HG02938 (cell line): ENCODE measurements around the gene HYAL3.
"Not testable (repeated sequence)": the region's sequence is repeated elsewhere in the genome, so short reads cannot be mapped to it uniquely, and the experiment has no call there.

Experiments
- ATAC-seq: cut with Tn5 transposase; IDR thresholded peaks from one replicate; pipeline ENCODE4 v1.9.1; 2021; ENCODE audit warnings: mild to moderate bottlenecking, moderate library complexity; ENCODE audit not compliant: unreplicated experiment

Gene HYAL3

DNA sequence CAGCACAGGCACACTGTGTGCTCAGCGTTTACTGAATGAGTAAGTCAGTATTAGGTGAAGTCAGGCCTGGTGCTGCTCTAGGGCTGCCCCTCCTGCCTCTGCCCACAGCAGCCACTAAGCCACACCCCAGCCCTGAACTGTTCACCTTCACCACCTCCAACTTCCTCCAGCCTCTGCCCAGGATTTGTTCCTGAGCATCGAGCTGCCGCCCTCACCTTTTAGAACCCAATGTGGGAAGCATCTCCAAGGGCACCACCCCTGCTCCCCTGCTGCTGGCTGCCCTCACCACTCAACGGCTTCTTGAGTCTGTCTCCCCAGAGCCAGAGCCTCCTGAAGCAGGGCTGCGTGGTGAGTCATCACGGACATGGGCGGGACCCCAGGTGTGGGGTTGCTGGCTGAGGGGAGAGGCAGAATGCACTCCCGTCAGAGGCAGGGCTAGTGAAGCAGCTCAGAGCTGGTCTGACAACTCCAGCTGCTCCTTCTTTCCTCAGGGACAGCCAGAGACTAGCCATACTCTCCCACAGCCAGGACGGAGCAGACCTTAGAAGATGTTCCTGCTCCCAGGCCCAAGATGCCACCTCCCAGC, 17.5 kb upstream of the HYAL3 start:
- no peak for ATAC-seq

DNA sequence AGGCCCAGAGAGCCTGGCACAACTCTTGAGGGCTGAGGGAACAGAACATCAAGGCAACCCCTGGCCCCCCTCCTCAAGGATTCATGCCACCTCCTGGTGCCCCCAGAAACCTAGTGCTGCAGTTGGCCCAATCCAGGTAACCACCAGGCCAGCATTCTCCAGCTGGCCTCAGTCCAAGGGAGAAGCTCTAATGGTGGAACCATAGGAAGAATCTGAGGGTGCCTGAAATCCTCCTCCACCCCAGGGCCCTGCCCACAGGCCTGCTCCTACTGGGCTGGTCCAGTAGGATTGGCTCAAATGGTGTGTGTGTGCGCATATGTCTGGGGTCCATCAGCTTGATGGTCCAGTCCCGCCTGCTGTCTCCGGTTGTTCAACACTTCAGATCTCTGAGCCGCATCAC, 15.6 kb upstream of the HYAL3 start:
- no peak for ATAC-seq

GRCh38 chr3:50314342-50314741, 15.1 kb upstream of the HYAL3 start:
- no peak for ATAC-seq

DNA sequence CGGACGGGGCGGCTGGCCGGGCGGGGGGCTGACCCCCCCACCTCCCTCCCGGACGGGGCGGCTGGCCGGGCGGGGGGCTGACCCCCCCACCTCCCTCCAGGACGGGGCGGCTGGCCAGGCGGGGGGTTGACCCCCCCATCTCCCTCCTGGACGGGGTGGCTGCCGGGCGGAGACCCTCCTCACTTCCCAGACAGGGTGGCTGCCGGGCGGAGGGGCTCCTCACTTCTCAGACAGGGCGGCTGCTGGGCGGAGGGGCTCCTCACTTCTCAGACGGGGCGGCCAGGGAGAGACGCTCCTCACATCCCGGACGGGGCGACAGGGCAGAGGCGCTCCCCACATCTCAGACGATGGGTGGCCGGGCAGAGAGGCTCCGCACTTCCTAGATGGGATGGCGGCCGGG, 12.8 kb upstream of the HYAL3 start:
- not testable (repeated sequence) for ATAC-seq

DNA sequence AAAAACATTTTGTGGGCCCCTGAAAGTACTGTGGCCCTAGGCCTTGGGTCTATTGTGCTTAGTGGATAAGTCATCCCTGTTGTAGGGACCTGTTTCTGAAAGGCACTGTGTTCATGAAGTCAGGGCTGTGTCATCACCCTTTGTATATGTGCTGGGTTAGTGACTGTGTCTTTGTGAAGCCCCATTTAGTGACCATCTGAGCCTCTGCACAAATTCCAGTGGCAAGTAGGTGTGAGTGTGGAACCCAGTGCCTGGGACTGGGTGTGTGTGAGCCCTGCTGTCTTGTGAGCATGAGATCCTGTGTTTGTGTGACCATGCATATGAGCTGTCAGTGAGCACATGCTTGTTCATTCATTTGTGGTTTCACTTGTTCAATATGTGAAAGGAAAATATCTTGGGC, 5.4 kb upstream of the HYAL3 start:
- ATAC-seq, result no peak

DNA sequence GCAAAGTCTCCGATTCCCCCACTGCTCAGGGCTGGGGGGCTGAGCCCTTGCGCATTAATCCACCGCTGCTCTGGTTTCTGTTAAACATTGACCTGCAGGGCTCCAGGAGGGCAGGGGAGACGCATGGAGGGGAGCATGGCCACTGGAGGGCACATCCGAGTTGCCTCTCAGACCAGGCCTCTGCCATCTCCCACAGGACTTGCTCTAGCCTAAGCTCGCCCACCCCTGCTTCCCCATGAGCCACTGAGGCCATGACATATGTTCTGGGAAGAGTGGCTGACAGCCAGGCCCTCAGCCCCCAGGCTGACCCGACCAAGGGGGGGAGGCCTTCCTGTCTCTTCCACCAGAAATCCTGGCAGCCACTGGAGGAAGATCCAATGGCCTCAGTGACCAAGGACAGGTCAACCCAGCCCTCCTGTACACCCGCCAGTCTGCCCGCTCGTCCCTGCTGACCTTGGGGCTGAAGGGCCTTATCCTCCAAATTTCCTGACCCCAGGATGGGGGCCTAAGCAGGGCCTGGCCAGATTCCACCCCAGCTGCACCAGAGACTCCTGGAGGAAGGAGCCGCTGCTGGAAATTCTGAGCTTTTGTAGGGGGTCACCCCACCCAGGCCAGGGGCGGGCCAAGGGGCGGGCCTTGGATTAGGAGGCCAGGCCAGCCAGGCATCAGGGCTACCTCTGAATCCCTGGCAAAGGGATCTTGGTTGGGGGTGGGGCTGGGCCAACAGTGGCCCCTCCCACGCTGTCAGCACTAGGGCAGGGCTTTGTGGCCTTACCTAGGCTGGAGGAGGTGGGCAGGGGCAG, 4.0 kb upstream of the HYAL3 start, which contains the start of gene HYAL1:
Gene HYAL1 (minus strand): TSS at position 562 of the 803 bp plus-strand sequence. CDS start 618 bp downstream, outside the sequence.
- no peak for ATAC-seq

GRCh38 chr3:50302095-50303012, 3.1 kb upstream of the HYAL3 start:
- no peak for ATAC-seq

- no peak for ATAC-seq
These were observed 1.6 kb upstream of the HYAL3 start for GRCh38 chr3:50300681-50301254.

GRCh38 chr3:50299929-50300680, 900 bp upstream of the HYAL3 start:
- no peak for ATAC-seq

GRCh38 chr3:50299638-50299928, 378 bp upstream of the HYAL3 start:
- ATAC-seq, result no peak

- no peak for ATAC-seq
These were observed 1.1 kb downstream of the HYAL3 start for GRCh38 chr3:50297896-50298725.

DNA sequence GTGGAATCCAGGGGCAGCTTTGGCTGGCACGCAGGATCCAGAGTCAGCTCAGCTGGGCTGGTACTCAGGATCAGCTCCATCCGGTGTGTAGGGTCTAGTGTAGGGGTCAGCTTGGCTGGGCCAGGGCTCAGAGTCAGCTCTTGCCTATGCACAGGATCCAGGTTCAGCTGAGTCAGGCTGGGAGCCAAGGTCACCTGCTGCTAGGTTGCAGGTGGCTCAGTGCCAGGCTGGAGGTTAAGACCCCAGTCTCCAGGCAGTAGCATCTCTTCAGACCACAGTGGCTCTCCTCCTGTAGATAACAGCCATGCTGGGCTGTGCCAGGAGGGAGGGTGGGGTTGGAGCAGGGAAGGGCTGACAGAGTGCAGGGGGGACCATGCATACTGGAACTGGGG, 1.8 kb downstream of the HYAL3 start:
- no peak for ATAC-seq

DNA sequence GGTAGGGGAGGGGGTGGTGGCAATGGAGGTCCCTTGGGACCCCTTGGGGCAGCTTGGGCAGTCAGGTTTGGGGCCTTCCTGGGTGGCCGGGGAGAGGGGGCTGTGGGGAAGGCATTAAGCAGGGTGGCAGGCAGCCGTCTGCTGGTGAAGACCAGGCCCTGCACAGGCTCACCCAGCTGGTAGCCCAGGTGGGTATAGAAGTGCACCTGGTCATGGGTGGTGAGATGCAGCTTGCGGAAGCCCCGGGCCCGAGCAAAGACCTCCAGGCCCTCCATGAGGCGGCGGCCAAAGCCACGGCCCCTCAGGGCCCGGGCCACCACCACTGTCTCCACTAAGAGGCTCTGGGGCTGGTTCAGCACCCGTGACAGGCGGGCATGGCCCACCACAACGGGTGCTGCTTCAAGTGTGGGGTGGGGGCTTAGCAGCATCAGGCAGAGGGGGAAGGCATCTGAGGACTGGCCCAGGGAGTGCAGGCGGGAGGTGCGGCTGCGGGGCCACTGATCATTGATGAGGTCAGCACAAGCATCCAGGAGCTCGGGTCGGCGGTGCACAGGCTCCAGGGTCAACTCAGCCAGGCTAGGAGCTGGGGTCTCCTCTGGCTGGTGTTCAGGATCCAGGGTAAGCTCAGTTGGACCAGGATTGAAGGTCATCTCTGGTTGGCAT, 2.4 kb downstream of the HYAL3 start:
- ATAC-seq, result no peak

GRCh38 chr3:50295553-50296431, 3.4 kb downstream of the HYAL3 start:
- no peak for ATAC-seq

DNA sequence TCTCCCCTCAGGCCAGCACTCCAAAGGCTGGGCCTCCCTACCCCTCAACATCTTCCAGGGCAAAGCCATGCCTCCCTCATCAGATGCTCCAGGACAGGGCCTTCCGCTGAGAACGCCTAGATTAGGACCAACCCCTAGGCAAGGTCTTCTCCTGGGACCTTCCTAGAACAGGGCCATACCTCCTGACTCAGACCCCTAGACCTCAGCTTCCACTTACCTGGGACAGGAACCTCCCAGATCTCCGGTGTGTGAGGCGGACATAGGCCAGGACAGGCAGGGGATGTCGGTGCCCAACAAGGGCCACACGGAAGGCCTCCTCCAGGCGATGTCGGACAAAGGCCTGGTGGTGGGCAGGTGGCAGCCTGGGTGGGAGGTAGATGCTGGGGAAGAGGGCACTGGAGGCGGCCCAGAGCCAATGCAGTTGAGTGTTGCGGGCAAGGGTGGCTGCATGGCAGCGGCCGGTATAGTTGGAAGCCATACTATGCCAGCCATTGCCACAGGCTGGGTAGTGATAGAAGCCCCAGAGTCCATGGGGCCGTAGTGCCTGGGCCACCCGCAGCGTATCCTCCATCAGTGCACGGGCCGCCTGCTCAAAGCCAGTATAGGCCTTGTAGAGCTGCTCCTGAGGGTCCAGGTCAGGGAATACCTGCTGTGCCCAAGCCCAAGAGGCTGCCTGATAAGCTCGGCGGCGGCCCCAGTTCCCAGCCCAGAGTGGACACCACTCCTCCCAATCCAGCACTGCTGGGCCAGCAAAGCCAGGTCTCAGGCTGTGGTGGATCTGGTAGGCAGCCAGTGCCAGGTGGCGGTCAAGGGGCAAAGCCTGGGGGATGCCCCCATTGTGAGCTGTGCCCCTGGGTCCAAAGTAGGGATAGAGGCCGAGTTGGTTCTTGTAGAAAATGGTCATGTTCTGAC, 4.5 kb downstream of the HYAL3 start:
- ATAC-seq, result no peak

GRCh38 chr3:50294089-50294488, 5.1 kb downstream of the HYAL3 start:
- ATAC-seq, result no peak

DNA sequence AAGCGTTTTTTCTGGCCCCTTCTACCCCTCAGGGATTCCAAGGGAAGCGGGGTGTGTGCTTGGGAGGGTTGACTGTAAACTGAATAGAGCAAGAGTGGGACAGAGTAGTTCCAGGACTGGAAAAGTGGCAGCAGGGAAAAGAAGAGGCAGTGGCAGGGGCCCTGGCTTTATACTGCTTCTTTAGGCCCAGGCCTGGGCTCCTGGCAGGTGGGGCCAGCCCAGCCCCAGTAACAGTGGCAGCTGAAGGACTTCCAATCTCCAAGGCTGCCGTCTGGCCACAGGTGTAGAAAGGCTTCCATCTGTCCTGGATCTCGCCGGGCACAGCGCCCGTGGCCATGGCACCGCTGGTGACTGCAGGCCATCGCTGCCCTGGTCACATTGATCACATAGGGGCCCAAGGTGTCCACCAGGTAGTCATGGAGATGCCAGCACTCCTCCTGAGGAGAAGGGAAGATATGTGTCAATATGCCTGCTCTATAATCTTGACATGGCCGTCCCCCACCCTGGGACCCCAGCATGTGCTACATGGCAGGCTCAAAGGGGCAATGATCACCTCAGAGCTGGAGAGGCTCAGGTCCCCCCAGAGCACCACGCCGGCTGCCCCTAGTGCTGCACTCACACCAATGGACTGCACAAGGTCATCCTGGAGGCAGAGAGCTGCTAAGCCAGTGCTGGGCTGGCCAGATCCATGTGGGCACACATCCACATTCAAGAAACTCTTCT, 6.0 kb downstream of the HYAL3 start:
- ATAC-seq, result no peak
